Prostate gland (tissue), 2 donors: ENCODE data around the gene STAG1. TPM values are rescaled to one million over a fixed set of nuclear protein-coding genes. Genes with fewer than 3 reads are reported as not detected.
"Not testable (repeated sequence)": the region's sequence is repeated elsewhere in the genome, so short reads cannot be mapped to it uniquely, and the experiment has no call there.

Source experiments
- DNase-seq: peaks from one replicate; pipeline ENCODE4 v3.0.0-alpha.2; 2019; ENCODE audit warnings: low spot score
- H3K27ac ChIP-seq, 2 donors: fragments of 200-600 bp; sonication (generic); 2 replicates each; pipeline ENCODE4 v1.5.1; 2017 to 2019
- H3K27me3 ChIP-seq: fragments of 200-600 bp; sonication (generic); replicated peaks from 2 replicates; pipeline ENCODE4 v1.5.1; 2019; ENCODE audit not compliant: insufficient read depth
- H3K36me3 ChIP-seq, 2 donors: fragments of 200-600 bp; sonication (generic); 1 replicate in 1 of 2; 2 replicates in 1 of 2; pipeline versions ENCODE4 v1.5.1 to v1.8.1; 2017 to 2019
- H3K4me1 ChIP-seq: fragments of 200-600 bp; sonication (generic); replicated peaks from 2 replicates; pipeline ENCODE4 v1.5.1; 2019
- H3K4me3 ChIP-seq, 2 donors: fragments of 200-600 bp; sonication (generic); 2 replicates each; pipeline ENCODE4 v1.5.1; 2017 to 2019
- H3K9me3 ChIP-seq: fragments of 200-600 bp; sonication (generic); 2 replicates; pipeline ENCODE4 v1.5.1; 2017
- POLR2A ChIP-seq: fragments of 450-650 bp; IDR thresholded peaks from one replicate; pipeline ENCODE4 v1.6.1; 2016; ENCODE audit warnings: antibody characterized with exemption, mild to moderate bottlenecking
- POLR2AphosphoS5 ChIP-seq: sonication (generic); formaldehyde crosslinking; IDR thresholded peaks from one replicate; pipeline ENCODE4 v1.6.1; 2017; ENCODE audit warnings: antibody characterized with exemption
- WGBS: methylation state at CpG from one replicate; pipeline ENCODE4 v1.1.5; 2018; 5-methylcytosine and 5-hydroxymethylcytosine counted together
- intact Hi-C: fragments of 100-400 bp; cut with DNase I; formaldehyde crosslinking; loops from one replicate; pipeline ENCODE4 v1.14.2; 2022
- total RNA-seq, 2 donors: library from RNA; depleted of rRNA; stranded (reverse); fragments of >200 nt; gene quantifications; one replicate each; pipeline ENCODE4 v1.1.0, GENCODE V29; 2016
- TF ChIP-seq, protein P1 (sequence below), 4 experiments: fragments of 200-600 bp in 2 of 4; fragments of 450-650 bp in 2 of 4; sonication (generic) in 2 of 4; IDR thresholded peaks; 1 replicate in 3 of 4; 2 replicates in 1 of 4; pipeline ENCODE4 v1.5.1; 2016 to 2019; ENCODE audit warnings: antibody characterized with exemption in 4 of 4, mild to moderate bottlenecking in 2 of 4, moderate library complexity in 2 of 4

STAG1 gene
- total RNA-seq, 2 donors from 2014 or later: 21.9 to 34.1 TPM

DNA sequence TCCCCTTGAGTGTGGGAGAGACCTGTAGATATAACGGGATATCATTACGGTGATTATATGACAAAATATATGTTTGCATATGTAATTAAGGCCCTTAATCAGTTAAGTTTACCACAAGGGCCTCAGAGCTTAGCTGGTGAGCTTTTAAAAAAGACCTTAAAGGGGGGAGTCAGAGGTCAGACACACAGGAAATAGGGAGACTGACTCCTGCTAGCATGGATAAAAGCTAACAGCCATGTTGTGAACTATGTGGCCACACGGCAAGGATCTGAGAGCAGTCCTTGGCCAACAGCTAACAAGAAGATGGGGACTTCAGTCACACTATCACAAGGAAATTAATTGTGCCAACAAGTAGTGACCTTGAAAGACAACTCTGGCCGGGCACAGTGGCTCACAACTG is 3.1 kb downstream of the STAG1 start:
- no peaks in the 10 kb centered on the region for H3K9me3 ChIP-seq
- TF ChIP-seq POLR2AphosphoS5: no peak
- no peaks in the 10 kb centered on the region for H3K27me3 ChIP-seq
- 77% methylated on average over 4 of the region's 4 CpGs for WGBS
- no peak overlapping the region for H3K27ac ChIP-seq
- no peak overlapping the region for H3K4me3 ChIP-seq
- H3K36me3 ChIP-seq: no peaks in the 10 kb centered on the region
- no peak for DNase-seq
- no peaks in the 10 kb centered on the region for H3K4me1 ChIP-seq
- intact Hi-C loops: no loop called here

DNA sequence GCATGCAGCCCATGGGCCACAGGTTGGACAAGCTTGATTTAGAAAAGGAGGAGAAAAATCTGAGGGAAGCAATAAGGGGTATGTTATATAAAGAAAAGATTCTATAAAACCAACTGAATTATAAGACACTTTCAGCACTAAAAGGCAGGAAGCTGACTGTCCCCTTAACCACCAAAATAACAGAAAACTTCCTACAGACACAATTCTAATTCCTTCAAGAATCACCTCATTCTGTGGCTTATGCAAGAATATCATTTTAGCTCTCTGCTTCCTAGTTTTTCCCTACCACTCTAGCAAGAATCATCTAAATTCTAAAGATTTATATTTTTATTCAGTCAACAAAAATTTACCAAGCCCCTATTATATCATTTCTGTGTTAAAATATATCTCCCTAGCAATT is 6.3 kb downstream of the STAG1 start:
- TF ChIP-seq, protein P1, sequence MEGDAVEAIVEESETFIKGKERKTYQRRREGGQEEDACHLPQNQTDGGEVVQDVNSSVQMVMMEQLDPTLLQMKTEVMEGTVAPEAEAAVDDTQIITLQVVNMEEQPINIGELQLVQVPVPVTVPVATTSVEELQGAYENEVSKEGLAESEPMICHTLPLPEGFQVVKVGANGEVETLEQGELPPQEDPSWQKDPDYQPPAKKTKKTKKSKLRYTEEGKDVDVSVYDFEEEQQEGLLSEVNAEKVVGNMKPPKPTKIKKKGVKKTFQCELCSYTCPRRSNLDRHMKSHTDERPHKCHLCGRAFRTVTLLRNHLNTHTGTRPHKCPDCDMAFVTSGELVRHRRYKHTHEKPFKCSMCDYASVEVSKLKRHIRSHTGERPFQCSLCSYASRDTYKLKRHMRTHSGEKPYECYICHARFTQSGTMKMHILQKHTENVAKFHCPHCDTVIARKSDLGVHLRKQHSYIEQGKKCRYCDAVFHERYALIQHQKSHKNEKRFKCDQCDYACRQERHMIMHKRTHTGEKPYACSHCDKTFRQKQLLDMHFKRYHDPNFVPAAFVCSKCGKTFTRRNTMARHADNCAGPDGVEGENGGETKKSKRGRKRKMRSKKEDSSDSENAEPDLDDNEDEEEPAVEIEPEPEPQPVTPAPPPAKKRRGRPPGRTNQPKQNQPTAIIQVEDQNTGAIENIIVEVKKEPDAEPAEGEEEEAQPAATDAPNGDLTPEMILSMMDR (IDR thresholded peaks at IDR 0.05): no peak
- TF ChIP-seq POLR2A: no peak
- no peak for TF ChIP-seq POLR2AphosphoS5
- no peaks in the 10 kb centered on the region for H3K4me1 ChIP-seq
- no peaks in the 10 kb centered on the region for H3K9me3 ChIP-seq
- no peaks in the 10 kb centered on the region for H3K27me3 ChIP-seq
- intact Hi-C loops: no loop called here
- no peak overlapping the region for H3K27ac ChIP-seq
- H3K36me3 ChIP-seq: no peaks in the 10 kb centered on the region
- H3K4me3 ChIP-seq: no peak overlapping the region
- no peak for DNase-seq

DNA sequence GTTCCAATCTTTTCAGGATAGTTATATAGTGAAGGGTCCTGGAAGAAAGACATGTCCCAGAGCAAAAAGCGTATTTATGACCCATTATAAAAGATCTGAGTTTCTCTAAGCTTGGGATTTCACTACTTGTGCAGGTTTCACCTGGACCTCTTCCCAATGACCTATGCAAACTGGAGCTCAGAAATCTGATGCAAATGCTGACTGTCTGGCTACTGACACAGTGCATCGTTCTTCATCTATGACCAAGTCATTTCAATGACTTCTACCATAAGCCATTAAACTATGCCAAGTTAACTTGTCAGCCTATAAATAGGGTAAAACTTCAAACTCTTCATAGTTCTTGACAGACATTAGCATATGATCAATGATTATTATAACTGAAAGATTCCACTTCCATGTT is 11.1 kb downstream of the STAG1 start:
- Histone ChIP-seq H3K4me3 (no peak overlapping the region), H3K4me1 (no peaks in the 10 kb centered on the region), H3K36me3 (no peaks in the 10 kb centered on the region), H3K27ac (no peak overlapping the region), H3K27me3 (no peaks in the 10 kb centered on the region), H3K9me3 (no peaks in the 10 kb centered on the region)
- intact Hi-C loops: no loop called here
- TF ChIP-seq POLR2AphosphoS5 (no peak), POLR2A (no peak)
- TF ChIP-seq, protein P1 (IDR thresholded peaks at IDR 0.05): no peak
- WGBS: 95% methylated on average over 2 of the region's 2 CpGs
- no peak for DNase-seq

DNA sequence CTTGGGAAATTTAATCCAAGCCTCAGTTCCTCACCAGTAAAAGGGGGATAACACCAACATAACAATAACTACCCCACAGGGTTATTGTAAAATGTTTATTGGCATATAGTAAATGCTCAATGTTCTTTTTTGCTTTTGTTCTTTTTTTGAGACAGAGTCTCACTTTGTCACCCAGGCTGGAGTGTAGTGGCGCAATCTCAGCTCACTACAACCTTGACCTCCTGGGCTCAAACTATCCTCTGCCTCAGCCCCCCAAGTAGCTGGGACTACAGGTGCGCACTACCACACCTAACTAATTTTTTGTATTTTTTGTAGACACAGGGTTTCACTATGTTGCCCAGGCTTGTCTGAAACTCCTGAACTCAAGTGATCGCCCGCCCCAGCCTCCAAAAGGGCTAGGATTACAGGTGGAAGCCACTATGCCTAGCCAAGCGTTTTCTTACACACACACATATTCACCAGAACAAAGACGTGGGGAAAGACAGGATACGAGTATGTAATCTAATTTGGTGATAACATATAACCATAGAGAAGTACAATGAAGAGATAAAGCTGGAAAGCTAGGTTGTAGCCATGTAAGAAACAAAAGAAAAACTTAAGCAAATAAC is 11.7 kb downstream of the STAG1 start:
- intact Hi-C loops: no loop called here

DNA sequence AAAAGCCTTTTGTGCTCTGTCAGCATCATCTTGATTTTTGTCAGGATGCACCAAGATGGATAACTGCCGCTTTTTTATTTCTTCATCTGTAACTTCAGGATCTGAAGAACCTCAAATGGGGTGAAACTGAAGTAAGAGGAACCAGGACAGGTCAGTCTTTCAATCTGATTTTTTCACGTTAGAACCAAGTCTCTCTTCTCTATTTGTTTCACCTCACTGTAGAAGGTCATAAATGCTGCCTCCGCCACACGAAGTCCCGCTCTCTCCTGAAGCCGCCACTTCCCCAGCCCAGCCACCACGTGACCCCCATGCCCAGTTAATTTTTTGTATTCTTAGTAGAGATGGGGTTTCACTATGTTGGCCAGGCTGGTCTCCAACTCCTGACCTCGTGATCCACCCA is 15.2 kb downstream of the STAG1 start:
- H3K4me3 ChIP-seq, intact Hi-C loops, H3K4me1 ChIP-seq, H3K27me3 ChIP-seq, H3K27ac ChIP-seq, H3K9me3 ChIP-seq, H3K36me3 ChIP-seq, DNase-seq: not testable (repeated sequence)
- 87% methylated on average over 8 of the region's 8 CpGs for WGBS

More for the DNA sequence above, 11.7 kb downstream of the STAG1 start:
- H3K36me3 ChIP-seq: no peaks in the 10 kb centered on the region
- no peak for DNase-seq
- TF ChIP-seq, protein P1 (IDR thresholded peaks at IDR 0.05): no peak
- TF ChIP-seq POLR2A (no peak), POLR2AphosphoS5 (no peak)
- H3K4me1 ChIP-seq: no peaks in the 10 kb centered on the region
- no peaks in the 10 kb centered on the region for H3K9me3 ChIP-seq
- H3K27me3 ChIP-seq: no peaks in the 10 kb centered on the region
- WGBS: 86% methylated on average over 7 of the region's 7 CpGs
- no peak overlapping the region for H3K4me3 ChIP-seq
- H3K27ac ChIP-seq: no peak overlapping the region

DNA sequence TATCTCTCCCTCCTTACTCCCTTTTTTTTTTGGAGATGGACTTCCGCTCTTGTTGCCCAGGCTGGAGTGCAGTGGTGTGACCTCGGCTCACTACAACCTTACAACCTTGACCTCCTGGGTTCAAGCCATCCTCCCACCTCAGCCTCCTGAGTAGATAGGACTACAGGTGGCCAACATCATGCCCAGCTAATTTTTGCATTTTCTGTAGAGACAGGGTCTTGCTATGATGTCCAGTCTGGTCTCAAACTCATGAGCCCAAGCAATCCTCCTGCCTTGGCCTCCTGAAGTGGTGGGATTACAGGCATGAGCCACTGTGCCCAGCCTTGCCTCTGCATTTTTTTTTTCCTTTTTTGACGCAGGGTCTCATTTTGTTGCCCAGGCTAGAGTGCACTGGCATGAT is 17.1 kb downstream of the STAG1 start:
- intact Hi-C loops: no loop called here
- 97% methylated on average over 3 of the region's 3 CpGs for WGBS

More for the DNA sequence above, 17.1 kb downstream of the STAG1 start:
- no peak for DNase-seq
- Histone ChIP-seq H3K4me3 (no peak overlapping the region), H3K9me3 (no peaks in the 10 kb centered on the region), H3K36me3 (no peaks in the 10 kb centered on the region), H3K27me3 (no peaks in the 10 kb centered on the region), H3K27ac (no peak overlapping the region), H3K4me1 (no peaks in the 10 kb centered on the region)
- no peak for TF ChIP-seq POLR2AphosphoS5
- TF ChIP-seq POLR2A: no peak
- TF ChIP-seq, protein P1 (IDR thresholded peaks at IDR 0.05): no peak
